ENCODE measurements around the gene AHNAK.
"Not testable (repeated sequence)": the region's sequence is repeated elsewhere in the genome, so short reads cannot be mapped to it uniquely, and the experiment has no call there.

DNA sequence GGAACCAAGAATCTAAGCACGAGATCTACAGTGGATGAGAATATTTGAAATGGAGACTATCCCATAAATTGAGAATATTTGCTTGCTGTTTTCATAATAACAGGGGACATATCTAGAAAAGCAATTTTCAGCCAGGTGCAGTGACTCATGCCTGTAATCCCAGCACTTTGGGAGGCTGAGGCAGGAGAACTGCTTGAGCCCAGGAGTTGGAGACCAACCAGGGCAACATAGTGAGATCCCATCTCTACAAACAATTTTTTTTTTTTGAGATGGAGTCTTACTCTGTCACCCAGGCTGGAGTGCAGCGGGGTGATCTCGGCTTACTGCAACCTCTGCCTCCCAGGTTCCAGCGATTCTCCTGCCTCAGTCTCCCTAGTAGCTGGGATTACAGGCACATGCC, 35.1 kb upstream of the AHNAK start:
- TF ChIP-seq CTCF (IDR thresholded peaks at IDR 0.05; ENCODE audit: low read length); EZH2 (IDR thresholded peaks at IDR 0.05; ENCODE audit: borderline replicate concordance, low read length): not testable (repeated sequence)
